ENCODE data around the gene LALBA.
"Not testable (repeated sequence)": the region's sequence is repeated elsewhere in the genome, so short reads cannot be mapped to it uniquely, and the experiment has no call there.

Gene LALBA

GRCh38 chr12:48525332-48525731 is 44.5 kb downstream of the LALBA start, which contains the start of gene OR8S1:
Gene OR8S1, plus strand, starts transcription at chr12:48525632. Its CDS starts 0 bp downstream, at chr12:48525632.
- Histone ChIP-seq H3K9me3 (ENCODE audit: severe bottlenecking) (peaks cover 4% of the 10 kb centered on the region), H3K27ac (no peak within 1 kb of the TSS), H3K36me3 (no peaks in the 10 kb centered on the region), H3K4me3 (ENCODE audit: low read depth, low read length) (no peak within 1 kb of the TSS), H3K27me3 (ENCODE audit: insufficient read depth, low read depth, severe bottlenecking) (peaks cover 53% of the 10 kb centered on the region)
- no peak for DNase-seq
- TF ChIP-seq CTCF (IDR thresholded peaks at IDR 0.05; ENCODE audit: low read depth, low read length), result no peak

GRCh38 chr12:48520381-48520780 is 49.5 kb downstream of the LALBA start:
- not testable (repeated sequence) for H3K27ac ChIP-seq; DNase-seq; H3K9me3 ChIP-seq (ENCODE audit: severe bottlenecking); H3K4me3 ChIP-seq (ENCODE audit: low read depth, low read length); H3K36me3 ChIP-seq
- H3K27me3 ChIP-seq (ENCODE audit: insufficient read depth, low read depth, severe bottlenecking), result peaks cover 21% of the 10 kb centered on the region

Data from WERI-Rb-1 (cell line).